ENCODE measurements around the gene RTBDN. TPM values are rescaled to one million over a fixed set of nuclear protein-coding genes. Genes with fewer than 3 reads are reported as not detected.

The RTBDN gene
- total RNA-seq, 6 experiments from 2014 or later, result not detected

DNA sequence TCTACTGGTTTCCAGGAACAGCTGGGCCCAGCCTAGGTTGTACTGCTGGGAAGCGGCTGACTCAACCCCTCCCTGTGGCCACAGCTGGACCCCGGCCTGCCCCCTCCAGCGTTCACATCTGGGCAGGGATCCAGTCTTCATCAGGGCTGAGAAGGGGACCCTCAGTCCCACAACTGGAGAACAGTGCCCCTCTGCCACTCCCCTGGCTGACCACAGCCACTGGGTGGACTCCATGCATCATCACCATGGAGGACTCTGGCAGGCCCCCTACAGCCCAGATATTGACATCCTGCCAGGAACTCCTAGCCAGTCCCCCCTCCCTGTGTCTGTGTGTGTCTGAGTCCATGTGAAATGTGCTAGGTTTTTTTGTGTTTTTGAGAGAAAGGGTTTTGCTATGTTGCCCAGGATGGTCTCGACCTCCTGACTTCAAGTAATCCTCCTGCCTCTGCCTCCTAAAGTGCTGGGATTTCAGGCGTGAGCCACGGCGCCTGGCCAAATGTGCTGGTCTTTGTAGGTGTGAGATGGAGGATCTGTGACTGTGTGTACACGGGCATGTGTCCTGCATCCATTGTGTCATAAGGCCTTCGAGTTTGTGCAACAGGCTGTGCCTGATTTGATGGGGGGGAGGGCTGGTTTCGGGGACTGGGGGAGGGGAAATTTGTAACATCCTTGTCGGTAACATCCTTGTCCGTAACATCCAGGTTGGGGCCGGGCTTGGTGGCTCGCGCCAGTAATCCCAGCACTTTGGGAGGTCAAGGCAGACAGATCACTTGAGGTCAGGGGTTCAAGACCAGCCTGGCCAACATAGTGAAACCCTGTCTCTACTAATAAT is 55.0 kb downstream of the RTBDN start:
- Histone ChIP-seq H3K27ac (peak overlapping the region; percentile 72 to 94 (median 79)), H3K9me3 (no peaks in the 10 kb centered on the region), H3K4me1 (peaks cover 0 to 28% (median 12%) of the 10 kb centered on the region in 4 donors), H3K4me3 (no peak overlapping the region), H3K36me3 (no peaks in the 10 kb centered on the region), H3K27me3 (no peaks in the 10 kb centered on the region)
- peak in 2 of 3 donors; percentile 63 to 67 for DNase-seq
- intact Hi-C loops (cut with DNase I), result loop anchor here in 1 of 2 donors (10.0 kb wide), 1 partner anchor 55 kb away; the partner anchor contains the start of gene TNPO2
- 41% methylated on average over 8 of the region's 15 CpGs for WGBS (ENCODE audit: insufficient coverage, low coverage, low lambda C conversion rate, missing lambda C conversion rate)
- ATAC-seq, result no peak
- TF ChIP-seq, protein P1, sequence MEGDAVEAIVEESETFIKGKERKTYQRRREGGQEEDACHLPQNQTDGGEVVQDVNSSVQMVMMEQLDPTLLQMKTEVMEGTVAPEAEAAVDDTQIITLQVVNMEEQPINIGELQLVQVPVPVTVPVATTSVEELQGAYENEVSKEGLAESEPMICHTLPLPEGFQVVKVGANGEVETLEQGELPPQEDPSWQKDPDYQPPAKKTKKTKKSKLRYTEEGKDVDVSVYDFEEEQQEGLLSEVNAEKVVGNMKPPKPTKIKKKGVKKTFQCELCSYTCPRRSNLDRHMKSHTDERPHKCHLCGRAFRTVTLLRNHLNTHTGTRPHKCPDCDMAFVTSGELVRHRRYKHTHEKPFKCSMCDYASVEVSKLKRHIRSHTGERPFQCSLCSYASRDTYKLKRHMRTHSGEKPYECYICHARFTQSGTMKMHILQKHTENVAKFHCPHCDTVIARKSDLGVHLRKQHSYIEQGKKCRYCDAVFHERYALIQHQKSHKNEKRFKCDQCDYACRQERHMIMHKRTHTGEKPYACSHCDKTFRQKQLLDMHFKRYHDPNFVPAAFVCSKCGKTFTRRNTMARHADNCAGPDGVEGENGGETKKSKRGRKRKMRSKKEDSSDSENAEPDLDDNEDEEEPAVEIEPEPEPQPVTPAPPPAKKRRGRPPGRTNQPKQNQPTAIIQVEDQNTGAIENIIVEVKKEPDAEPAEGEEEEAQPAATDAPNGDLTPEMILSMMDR (IDR thresholded peaks at IDR 0.05), result no peak
- TF ChIP-seq POLR2A (IDR thresholded peaks at IDR 0.05), result peak; percentile 47

DNA sequence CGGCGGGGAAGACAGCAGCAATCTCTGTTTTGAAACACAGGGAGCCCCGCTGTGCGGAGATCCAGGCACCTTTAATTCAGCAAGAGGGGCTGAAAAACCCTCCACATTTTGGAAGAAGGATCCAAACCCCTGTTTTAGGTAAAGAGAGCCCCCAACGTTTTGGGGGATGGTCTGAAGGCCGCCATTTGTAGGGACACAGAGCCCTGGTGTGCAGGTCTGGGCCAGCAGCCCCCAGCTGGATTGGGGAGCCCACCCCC is 55.5 kb downstream of the RTBDN start:
- DNase-seq, result no peak
- no peaks in the 10 kb centered on the region for H3K27me3 ChIP-seq
- H3K4me3 ChIP-seq, result peak overlapping the region in 1 of 3 donors; percentile 60
- peak overlapping the region; percentile 72 to 94 (median 79) for H3K27ac ChIP-seq
- peaks cover 0 to 26% (median 12%) of the 10 kb centered on the region in 4 donors for H3K4me1 ChIP-seq
- WGBS (ENCODE audit: insufficient coverage, low coverage, low lambda C conversion rate, missing lambda C conversion rate), result 10% methylated on average over 2 of the region's 6 CpGs
- no peak for ATAC-seq
- no peak for TF ChIP-seq POLR2A (IDR thresholded peaks at IDR 0.05)
- TF ChIP-seq, protein P1 (IDR thresholded peaks at IDR 0.05), result no peak
- H3K9me3 ChIP-seq, result no peaks in the 10 kb centered on the region
- H3K36me3 ChIP-seq, result no peaks in the 10 kb centered on the region
- intact Hi-C loops (cut with DNase I), result loop anchor here in 1 of 2 donors (10.0 kb wide), 1 partner anchor 54 kb away; the partner anchor contains the start of gene TNPO2

DNA sequence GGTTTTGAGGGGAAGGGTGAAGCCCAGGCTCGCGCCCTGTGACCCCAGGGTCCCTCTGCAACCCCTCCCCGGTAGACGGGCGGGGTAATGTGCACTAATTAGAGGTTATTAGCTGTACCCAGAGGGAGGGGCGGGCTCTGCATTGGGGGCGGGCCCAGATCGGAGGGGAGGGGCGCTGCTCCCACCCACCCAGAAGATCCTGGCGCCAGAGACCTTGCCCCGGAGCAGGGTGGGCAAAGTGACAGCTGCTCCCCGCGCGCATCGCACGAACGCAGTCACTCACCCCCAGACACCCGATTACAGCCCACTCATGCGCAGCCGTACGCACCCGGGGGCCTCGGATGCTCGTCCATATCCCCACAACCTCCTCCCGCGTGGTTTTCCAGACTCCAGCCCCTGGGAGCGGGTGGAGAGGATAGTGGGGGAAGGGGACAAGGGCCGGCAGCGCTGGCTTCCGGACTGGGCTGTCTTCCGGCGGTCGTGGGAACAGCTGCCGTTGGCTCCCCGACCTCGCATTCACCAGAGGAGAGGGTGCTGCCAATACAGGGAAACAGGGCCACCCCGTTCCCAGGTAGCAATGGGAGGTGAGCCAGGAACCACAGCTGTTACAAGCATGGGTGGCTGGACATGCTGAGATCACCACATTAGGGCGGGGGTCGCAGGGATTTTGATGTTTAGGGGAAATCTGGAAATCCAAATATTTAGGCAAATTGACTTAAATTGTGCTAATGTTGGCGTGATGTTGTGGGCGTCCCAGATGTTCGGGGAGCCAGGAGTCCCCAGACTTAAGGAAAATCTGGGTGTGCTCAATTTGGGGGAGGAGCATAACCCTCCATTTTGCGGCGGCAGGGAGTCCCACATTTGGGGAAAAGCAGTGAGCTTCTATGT is 56.1 kb downstream of the RTBDN start:
- Histone ChIP-seq H3K27me3 (no peaks in the 10 kb centered on the region), H3K4me1 (peaks cover 0 to 20% (median 7%) of the 10 kb centered on the region in 4 donors)

More for the DNA sequence above, 56.1 kb downstream of the RTBDN start:
- Histone ChIP-seq H3K36me3 (no peaks in the 10 kb centered on the region), H3K27ac (peak overlapping the region; percentile 72 to 94 (median 79)), H3K9me3 (no peaks in the 10 kb centered on the region), H3K4me3 (peak overlapping the region; percentile 56 to 69 (median 60))
- peak; percentile 74 for TF ChIP-seq POLR2A (IDR thresholded peaks at IDR 0.05)
- TF ChIP-seq, protein P1 (IDR thresholded peaks at IDR 0.05), result peak in 1 of 4 donors; percentile 2
- WGBS (ENCODE audit: insufficient coverage, low coverage, low lambda C conversion rate, missing lambda C conversion rate), result 3% methylated on average over 28 of the region's 44 CpGs
- peak; percentile 25 to 52 (median 44) for ATAC-seq
- intact Hi-C loops (cut with DNase I), result loop anchor here in 1 of 2 donors (10.0 kb wide), 1 partner anchor 53 kb away; the partner anchor contains the start of gene TNPO2
- DNase-seq, result peak; percentile 79 to 84 (median 82)
